Mesendoderm (in vitro differentiated cells): ENCODE measurements around the gene KCNK17.

Experiments
- DNase-seq: peaks from one replicate; pipeline ENCODE4 v3.0.0; 2013
- H2AK5ac ChIP-seq: 2 replicates; pipeline ENCODE4 v1.6.1; 2013; ENCODE audit warnings: low read length, inconsistent platforms
- H2BK120ac ChIP-seq: 2 replicates; pipeline ENCODE4 v1.6.1; 2013; ENCODE audit warnings: low read depth, mild to moderate bottlenecking, low read length, moderate library complexity, mixed read lengths
- H2BK15ac ChIP-seq: replicated peaks from 2 replicates; pipeline ENCODE4 v1.6.1; 2013; ENCODE audit warnings: low read depth, mild to moderate bottlenecking, moderate library complexity
- H2BK5ac ChIP-seq: 2 replicates; pipeline ENCODE4 v1.6.1; 2013; ENCODE audit warnings: low read length, inconsistent platforms
- H3K18ac ChIP-seq: 2 replicates; pipeline ENCODE4 v1.6.1; 2013; ENCODE audit warnings: mild to moderate bottlenecking, low read length, mixed read lengths
- H3K23ac ChIP-seq: one replicate; pipeline ENCODE4 v1.6.1; 2013; ENCODE audit warnings: low read length
- H3K27ac ChIP-seq: 2 replicates; pipeline ENCODE4 v1.5.1; 2013; ENCODE audit warnings: low read depth, mild to moderate bottlenecking, inconsistent platforms, low read length, moderate library complexity
- H3K27me3 ChIP-seq: 2 replicates; pipeline ENCODE4 v1.6.1; 2013; ENCODE audit warnings: low read length, control low read depth, mild to moderate bottlenecking, inconsistent platforms; ENCODE audit not compliant: insufficient read depth, poor library complexity
- H3K36me3 ChIP-seq: 2 replicates; pipeline ENCODE4 v1.6.1; 2013; ENCODE audit warnings: low read length, inconsistent platforms; ENCODE audit not compliant: control insufficient read depth, insufficient read depth
- H3K4ac ChIP-seq: one replicate; pipeline ENCODE4 v1.6.1; 2013; ENCODE audit warnings: low read depth, mild to moderate bottlenecking, low read length, moderate library complexity
- H3K4me1 ChIP-seq: 2 replicates; pipeline ENCODE4 v1.6.1; 2013; ENCODE audit warnings: low read depth, low read length, inconsistent platforms; ENCODE audit not compliant: control insufficient read depth
- H3K4me2 ChIP-seq: 2 replicates; pipeline ENCODE4 v1.6.1; 2013; ENCODE audit warnings: low read length
- H3K4me3 ChIP-seq: 2 replicates; pipeline ENCODE4 v1.5.1; 2013; ENCODE audit warnings: mild to moderate bottlenecking, low read length
- H3K56ac ChIP-seq: one replicate; pipeline ENCODE4 v1.6.1; 2013; ENCODE audit warnings: low read length
- H3K79me1 ChIP-seq: 2 replicates; pipeline ENCODE4 v1.6.1; 2013; ENCODE audit warnings: low read length, inconsistent platforms
- H3K79me2 ChIP-seq: 2 replicates; pipeline ENCODE4 v1.6.1; 2013; ENCODE audit warnings: mild to moderate bottlenecking, low read length; ENCODE audit not compliant: control insufficient read depth, insufficient read depth
- H3K9ac ChIP-seq: 2 replicates; pipeline ENCODE4 v1.6.1; 2013; ENCODE audit warnings: low read length, inconsistent platforms
- H4K5ac ChIP-seq: one replicate; pipeline ENCODE4 v1.6.1; 2013; ENCODE audit warnings: low read length
- H4K8ac ChIP-seq: one replicate; pipeline ENCODE4 v1.6.1; 2013; ENCODE audit warnings: low read depth, mild to moderate bottlenecking, control low read depth, low read length, moderate library complexity
- WGBS: extraction: QIAGEN DNeasy Blood & Tissue Kit; methylation state at CpG from one replicate; pipeline ENCODE4 v1.1.7; 2013; ENCODE audit warnings: low lambda C conversion rate, missing lambda C conversion rate; ENCODE audit not compliant: insufficient coverage; ENCODE audit errors: extremely low coverage; 5-methylcytosine and 5-hydroxymethylcytosine counted together

The KCNK17 gene

GRCh38 chr6:39310542-39310941 lies 3.7 kb downstream of the KCNK17 start:
- Histone ChIP-seq H3K23ac (no peak overlapping the region), H3K4ac (no peak overlapping the region), H3K4me1 (no peaks in the 10 kb centered on the region), H4K5ac (no peak overlapping the region), H2BK15ac (no peak overlapping the region), H4K8ac (no peak overlapping the region), H3K18ac (no peak overlapping the region), H3K79me1 (no peaks in the 10 kb centered on the region), H3K27ac (no peak overlapping the region), H3K4me2 (no peak overlapping the region), H3K9ac (no peak overlapping the region), H3K79me2 (no peaks in the 10 kb centered on the region), H3K4me3 (no peak overlapping the region), H2BK120ac (no peak overlapping the region), H2BK5ac (no peak overlapping the region), H3K56ac (no peak overlapping the region), H2AK5ac (no peak overlapping the region), H3K36me3 (no peaks in the 10 kb centered on the region), H3K27me3 (peaks cover 25% of the 10 kb centered on the region)
- DNase-seq, result no peak
- WGBS, result no CpG with 5 or more reads among the region's 4 CpGs

DNA sequence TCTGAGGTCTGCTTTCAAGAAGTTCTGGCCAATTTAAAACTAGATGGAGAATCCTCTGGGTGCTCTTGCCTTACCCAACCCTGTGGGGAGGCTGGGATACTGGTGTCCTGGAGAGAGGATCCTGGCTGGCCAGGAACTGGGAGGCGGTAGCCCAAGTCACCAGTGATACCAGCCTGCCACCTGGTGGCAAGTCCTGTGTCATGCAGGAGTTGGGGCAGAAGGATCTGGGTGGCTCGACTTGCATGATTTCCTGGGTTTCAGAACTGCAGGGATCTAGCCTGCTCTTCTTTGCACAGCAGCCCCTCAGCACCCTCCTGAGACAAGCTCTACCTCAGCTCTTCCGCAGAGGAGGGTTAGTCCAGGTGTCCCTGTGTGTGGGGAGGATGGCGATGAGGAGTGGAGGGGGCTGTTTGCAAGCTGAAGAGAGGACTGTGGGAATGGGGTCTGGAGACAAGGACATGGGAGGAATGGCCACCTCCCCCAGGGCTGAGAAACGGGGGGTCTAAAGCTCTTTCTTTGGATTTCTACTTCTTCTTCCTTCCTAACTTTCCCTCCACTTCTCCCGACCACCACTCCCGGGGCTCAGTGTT lies 4.2 kb downstream of the KCNK17 start:
- Histone ChIP-seq H3K18ac (no peak overlapping the region), H3K79me1 (no peaks in the 10 kb centered on the region), H2BK5ac (no peak overlapping the region), H3K56ac (no peak overlapping the region), H3K4me3 (no peak overlapping the region), H2BK120ac (no peak overlapping the region), H3K23ac (no peak overlapping the region), H2AK5ac (no peak overlapping the region), H3K4ac (no peak overlapping the region), H3K4me2 (no peak overlapping the region), H3K4me1 (no peaks in the 10 kb centered on the region), H3K27me3 (peaks cover 25% of the 10 kb centered on the region), H3K79me2 (no peaks in the 10 kb centered on the region), H3K27ac (no peak overlapping the region), H4K5ac (no peak overlapping the region), H3K9ac (no peak overlapping the region), H4K8ac (no peak overlapping the region), H2BK15ac (no peak overlapping the region), H3K36me3 (no peaks in the 10 kb centered on the region)
- peak; percentile 71 for DNase-seq
- WGBS, result no CpG with 5 or more reads among the region's 7 CpGs

DNA sequence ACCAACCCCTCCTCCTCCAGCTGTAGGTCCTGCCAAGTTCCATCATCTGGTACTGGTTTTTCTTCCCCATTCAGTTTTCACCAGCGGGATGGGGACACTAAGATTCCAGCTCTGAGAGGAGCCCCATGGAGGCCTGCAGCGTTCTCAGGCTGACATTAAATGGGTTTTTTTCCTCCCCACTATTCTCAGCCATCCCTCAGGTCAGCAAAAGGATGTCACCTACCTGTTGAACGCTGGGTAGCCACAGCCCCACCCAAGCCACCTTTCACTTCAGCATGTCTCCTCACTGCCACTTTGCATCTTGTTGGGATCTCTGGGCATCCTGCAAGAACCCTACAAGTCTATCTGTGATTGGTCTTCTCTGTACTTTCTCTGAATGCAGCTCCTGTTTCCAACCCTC lies 6.8 kb downstream of the KCNK17 start:
- Histone ChIP-seq H3K56ac (no peak overlapping the region), H3K27me3 (peaks cover 2% of the 10 kb centered on the region), H2BK120ac (no peak overlapping the region), H2BK15ac (no peak overlapping the region), H3K23ac (no peak overlapping the region), H3K79me2 (no peaks in the 10 kb centered on the region), H3K4ac (no peak overlapping the region), H3K4me1 (no peaks in the 10 kb centered on the region), H3K18ac (no peak overlapping the region), H3K4me3 (no peak overlapping the region), H3K27ac (no peak overlapping the region), H3K4me2 (no peak overlapping the region), H2BK5ac (no peak overlapping the region), H2AK5ac (no peak overlapping the region), H4K8ac (no peak overlapping the region), H3K79me1 (no peaks in the 10 kb centered on the region), H3K9ac (no peak overlapping the region), H4K5ac (no peak overlapping the region), H3K36me3 (no peaks in the 10 kb centered on the region)
- no peak for DNase-seq
- no CpG with 5 or more reads among the region's 3 CpGs for WGBS

DNA sequence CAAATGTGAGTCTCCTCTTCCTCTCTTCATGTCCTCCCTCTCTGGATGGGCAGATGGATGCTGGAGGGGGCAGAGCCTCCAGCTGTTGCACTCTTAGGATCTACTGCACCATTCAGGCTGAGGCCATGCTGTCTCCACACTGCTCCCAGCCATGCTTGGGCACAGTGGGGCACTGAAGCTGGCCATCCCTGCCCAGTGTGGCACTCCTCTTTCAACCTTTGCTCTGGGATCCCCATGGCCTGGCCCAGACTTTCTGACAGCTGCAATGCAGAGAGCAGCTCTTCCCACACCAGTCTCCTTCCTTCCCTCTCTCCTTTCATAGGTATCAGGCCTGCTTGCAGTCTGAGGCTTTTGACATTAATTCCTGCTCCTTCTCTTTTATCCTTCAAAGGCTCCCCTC lies 9.3 kb downstream of the KCNK17 start:
- Histone ChIP-seq H4K8ac (no peak overlapping the region), H3K79me1 (no peaks in the 10 kb centered on the region), H3K36me3 (no peaks in the 10 kb centered on the region), H3K56ac (no peak overlapping the region), H2AK5ac (no peak overlapping the region), H2BK15ac (no peak overlapping the region), H3K4ac (no peak overlapping the region), H3K18ac (no peak overlapping the region), H2BK120ac (no peak overlapping the region), H3K27me3 (no peaks in the 10 kb centered on the region), H3K4me1 (no peaks in the 10 kb centered on the region), H3K4me2 (no peak overlapping the region), H3K23ac (no peak overlapping the region), H2BK5ac (no peak overlapping the region), H3K27ac (no peak overlapping the region), H3K9ac (no peak overlapping the region), H4K5ac (no peak overlapping the region), H3K4me3 (no peak overlapping the region), H3K79me2 (no peaks in the 10 kb centered on the region)
- DNase-seq, result no peak

GRCh38 chr6:39303425-39304153 lies 10.6 kb downstream of the KCNK17 start:
- no peak overlapping the region for H3K4me2 ChIP-seq
- DNase-seq, result no peak
- no peak overlapping the region for H3K56ac ChIP-seq
- H3K4me1 ChIP-seq, result no peaks in the 10 kb centered on the region
- H4K5ac ChIP-seq, result no peak overlapping the region
- no peak overlapping the region for H2BK15ac ChIP-seq
- WGBS, result no CpG with 5 or more reads among the region's 30 CpGs
- no peak overlapping the region for H3K9ac ChIP-seq
- no peak overlapping the region for H3K4ac ChIP-seq
- H3K79me2 ChIP-seq, result no peaks in the 10 kb centered on the region
- no peaks in the 10 kb centered on the region for H3K79me1 ChIP-seq
- no peak overlapping the region for H2BK5ac ChIP-seq
- no peaks in the 10 kb centered on the region for H3K27me3 ChIP-seq
- H3K4me3 ChIP-seq, result no peak overlapping the region
- H2BK120ac ChIP-seq, result no peak overlapping the region
- no peak overlapping the region for H3K27ac ChIP-seq
- no peak overlapping the region for H3K23ac ChIP-seq
- H2AK5ac ChIP-seq, result no peak overlapping the region
- no peak overlapping the region for H3K18ac ChIP-seq
- H3K36me3 ChIP-seq, result no peaks in the 10 kb centered on the region
- no peak overlapping the region for H4K8ac ChIP-seq
